GM19240 (cell line): ENCODE data around the gene RNF138.
"Not testable (repeated sequence)": the region's sequence is repeated elsewhere in the genome, so short reads cannot be mapped to it uniquely, and the experiment has no call there.

Experiments
- DNase-seq: peaks from one replicate; pipeline ENCODE4 v3.0.0; 2011; ENCODE audit warnings: low spot score; ENCODE audit not compliant: insufficient read length

Gene RNF138

GRCh38 chr18:32173654-32174053 is 82.0 kb downstream of the RNF138 start:
- no peak for DNase-seq

DNA sequence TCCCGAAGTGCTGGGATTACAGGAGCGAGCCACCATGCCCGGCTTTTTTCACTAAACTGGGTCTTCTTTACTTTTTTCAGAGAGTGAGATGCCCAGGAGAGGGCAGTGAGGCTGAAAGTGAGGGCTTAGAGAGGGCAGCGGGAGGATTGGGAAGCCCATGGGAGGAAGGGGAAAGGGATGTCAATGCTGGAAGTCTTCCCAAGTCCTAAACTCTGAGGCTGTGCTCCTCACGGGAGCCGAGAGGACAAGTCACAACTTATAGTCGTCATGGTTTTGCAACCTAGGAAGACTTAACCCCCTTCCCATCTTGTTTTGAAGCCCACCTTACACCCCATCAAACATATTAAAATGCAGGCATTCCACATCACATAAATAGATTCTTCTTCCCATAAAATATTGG is 83.0 kb downstream of the RNF138 start:
- DNase-seq, result no peak

DNA sequence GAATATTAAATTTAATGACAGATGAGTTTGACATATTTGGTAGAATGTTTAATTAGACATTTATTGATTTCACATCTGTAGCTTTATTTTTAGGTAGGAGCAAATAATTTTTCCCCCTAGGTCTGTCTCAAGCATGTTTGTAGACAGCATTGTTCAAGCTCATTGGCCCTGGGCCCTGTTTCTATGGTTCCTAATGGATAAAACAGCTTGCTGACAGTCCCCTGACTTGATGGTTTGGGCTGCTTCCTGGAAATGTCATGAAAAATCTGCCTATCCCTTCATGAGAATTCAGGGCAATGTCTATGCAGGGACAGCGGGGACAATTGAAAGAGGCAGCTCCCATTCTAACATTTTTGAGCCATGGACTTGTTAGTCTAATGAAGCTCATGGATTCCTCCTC is 83.6 kb downstream of the RNF138 start:
- DNase-seq, result no peak

- not testable (repeated sequence) for DNase-seq
Observed at GRCh38 chr18:32176745-32177144, 85.1 kb downstream of the RNF138 start.

DNA sequence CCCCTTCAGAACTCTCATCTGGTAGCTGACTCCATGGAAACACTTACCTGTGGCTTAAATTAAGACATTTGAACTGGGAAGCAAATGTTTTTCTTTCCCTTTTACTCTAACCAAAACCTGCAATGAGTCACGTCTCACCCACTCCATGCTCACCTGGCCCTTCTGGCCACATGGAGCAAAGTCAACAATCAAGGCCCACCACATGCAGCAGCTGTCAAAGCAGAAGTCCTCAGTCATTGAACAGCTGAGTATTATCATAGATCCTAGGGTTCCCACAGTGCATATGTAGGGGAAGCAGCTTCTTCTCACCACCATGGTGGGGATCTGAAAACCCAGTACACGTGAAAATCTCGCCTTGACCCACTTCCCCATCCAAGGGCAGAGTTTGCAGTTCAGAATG is 85.9 kb downstream of the RNF138 start:
- DNase-seq, result no peak
